HFFc6 (cell line): ENCODE measurements around the gene USF2. TPM values are rescaled to one million over a fixed set of nuclear protein-coding genes. Genes with fewer than 3 reads are reported as not detected.

ENCODE experiments used
- DNase-seq: peaks from one replicate; pipeline ENCODE4 v3.0.0-alpha.2; 2018
- H3K27ac Mint-ChIP-seq: 2 replicates; pipeline ENCODE4 v1.8.0; 2020; ENCODE audit warnings: mild to moderate bottlenecking, mixed read lengths
- H3K27me3 Mint-ChIP-seq: 2 replicates; pipeline ENCODE4 v1.8.0; 2021; ENCODE audit warnings: mild to moderate bottlenecking, moderate library complexity, mixed read lengths; ENCODE audit not compliant: insufficient read depth
- H3K36me3 Mint-ChIP-seq: 2 replicates; pipeline ENCODE4 v1.8.0; 2021; ENCODE audit warnings: low read depth, mixed read lengths
- H3K4me1 Mint-ChIP-seq: 2 replicates; pipeline ENCODE4 v1.8.0; 2020; ENCODE audit warnings: low read depth, mixed read lengths
- H3K4me3 Mint-ChIP-seq: 2 replicates; pipeline ENCODE4 v1.8.0; 2020; ENCODE audit warnings: mild to moderate bottlenecking, moderate library complexity, mixed read lengths
- H3K9me3 Mint-ChIP-seq: 2 replicates; pipeline ENCODE4 v1.8.0; 2020; ENCODE audit warnings: mild to moderate bottlenecking, mixed read lengths
- total RNA-seq, 6 experiments: library from RNA; stranded (reverse); fragmentation: NEBNext Ultra II Directional; extraction: Animal tissue kit (Norgen Biotek cat#: 25700); gene quantifications; 2 replicates in 1 of 6; 3 replicates in 5 of 6; pipeline ENCODE4 v1.2.3, GENCODE V29; 2021
- TF ChIP-seq, protein P1 (sequence below): fragments of 200-600 bp; sonication (generic); IDR thresholded peaks from 2 replicates; pipeline ENCODE4 v1.5.0; 2021; ENCODE audit warnings: antibody characterized with exemption, mild to moderate bottlenecking

Gene USF2
- total RNA-seq, 6 experiments from 2014 or later, result 66.0 to 78.1 (median 71.4) TPM

DNA sequence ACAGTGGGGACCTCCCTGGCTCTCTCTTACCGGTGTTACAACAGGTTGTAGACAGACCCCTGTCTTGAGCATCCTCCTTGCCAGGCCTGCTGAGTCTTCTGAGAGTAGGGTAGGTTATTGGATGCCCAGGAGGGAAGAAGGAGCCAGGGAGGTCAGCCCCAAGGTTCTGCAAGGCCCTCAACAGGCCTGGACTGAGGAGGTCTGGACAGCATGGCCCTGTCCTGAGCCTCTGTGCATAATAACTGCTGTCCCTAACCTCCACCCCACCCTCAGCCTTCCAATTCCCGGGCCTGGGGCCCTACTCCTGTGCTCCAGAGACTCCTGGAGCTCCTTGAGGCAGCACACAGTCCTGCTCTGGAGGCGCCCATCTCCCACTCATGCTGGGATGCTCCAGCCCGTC, 60.6 kb downstream of the USF2 start:
- no peak overlapping the region for H3K27ac Mint-ChIP-seq
- peaks cover 57% of the 10 kb centered on the region for H3K27me3 Mint-ChIP-seq
- H3K4me1 Mint-ChIP-seq, result no peaks in the 10 kb centered on the region
- no peaks in the 10 kb centered on the region for H3K36me3 Mint-ChIP-seq
- H3K9me3 Mint-ChIP-seq, result no peaks in the 10 kb centered on the region
- no peak for DNase-seq
- TF ChIP-seq, protein P1, sequence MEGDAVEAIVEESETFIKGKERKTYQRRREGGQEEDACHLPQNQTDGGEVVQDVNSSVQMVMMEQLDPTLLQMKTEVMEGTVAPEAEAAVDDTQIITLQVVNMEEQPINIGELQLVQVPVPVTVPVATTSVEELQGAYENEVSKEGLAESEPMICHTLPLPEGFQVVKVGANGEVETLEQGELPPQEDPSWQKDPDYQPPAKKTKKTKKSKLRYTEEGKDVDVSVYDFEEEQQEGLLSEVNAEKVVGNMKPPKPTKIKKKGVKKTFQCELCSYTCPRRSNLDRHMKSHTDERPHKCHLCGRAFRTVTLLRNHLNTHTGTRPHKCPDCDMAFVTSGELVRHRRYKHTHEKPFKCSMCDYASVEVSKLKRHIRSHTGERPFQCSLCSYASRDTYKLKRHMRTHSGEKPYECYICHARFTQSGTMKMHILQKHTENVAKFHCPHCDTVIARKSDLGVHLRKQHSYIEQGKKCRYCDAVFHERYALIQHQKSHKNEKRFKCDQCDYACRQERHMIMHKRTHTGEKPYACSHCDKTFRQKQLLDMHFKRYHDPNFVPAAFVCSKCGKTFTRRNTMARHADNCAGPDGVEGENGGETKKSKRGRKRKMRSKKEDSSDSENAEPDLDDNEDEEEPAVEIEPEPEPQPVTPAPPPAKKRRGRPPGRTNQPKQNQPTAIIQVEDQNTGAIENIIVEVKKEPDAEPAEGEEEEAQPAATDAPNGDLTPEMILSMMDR, result no peak
- no peak overlapping the region for H3K4me3 Mint-ChIP-seq

Other genes with a start within 250 kb of the USF2 start
- gene SCN1B, start 238.5 kb upstream of the USF2 start, total RNA-seq, result 10 to 100 TPM in 4 of 6 experiments, 1 to 10 TPM in 2; 6.8 to 14.2 (median 12.6) TPM
- gene HPN, start 227.2 kb upstream of the USF2 start, total RNA-seq, result not detected
- not detected for gene FXYD3, start 153.1 kb upstream of the USF2 start, total RNA-seq
- under 1 TPM in 5 of 6 experiments, not detected in 1; 0.08 to 0.17 (median 0.10) TPM for gene LGI4, start 133.9 kb upstream of the USF2 start, total RNA-seq
- 1 to 10 TPM in 4 of 6 experiments, under 1 TPM in 1, not detected in 1; 0.92 to 2.7 (median 2.1) TPM for gene FXYD1, start 130.1 kb upstream of the USF2 start, total RNA-seq
- under 1 TPM in 3 of 6 experiments, not detected in 3; 0.32 to 0.87 (median 0.68) TPM for gene FXYD7, start 125.7 kb upstream of the USF2 start, total RNA-seq
- gene FXYD5, start 114.2 kb upstream of the USF2 start, total RNA-seq, result 100 to 1,000 TPM; 317 to 417 (median 353) TPM
- gene FAM187B, start 40.2 kb upstream of the USF2 start, total RNA-seq, result not detected
- 1 to 10 TPM; 1.7 to 3.3 (median 2.3) TPM for gene LSR, start 20.0 kb upstream of the USF2 start, total RNA-seq
- gene HAMP, start 13.6 kb downstream of the USF2 start, total RNA-seq, result not detected
- not detected for gene MAG, start 23.2 kb downstream of the USF2 start, total RNA-seq
- under 1 TPM in 4 of 6 experiments, not detected in 2; 0.24 to 0.59 (median 0.57) TPM for gene CD22, start 60.2 kb downstream of the USF2 start, total RNA-seq
- not detected for gene FFAR1, start 78.9 kb downstream of the USF2 start, total RNA-seq
- gene FFAR3, start 89.5 kb downstream of the USF2 start, total RNA-seq, result not detected
- not detected for gene GPR42, start 102.1 kb downstream of the USF2 start, total RNA-seq
- not detected for gene FFAR2, start 179.3 kb downstream of the USF2 start, total RNA-seq
- not detected for gene KRTDAP, start 221.5 kb downstream of the USF2 start, total RNA-seq
- gene DMKN, start 244.7 kb downstream of the USF2 start, total RNA-seq, result under 1 TPM in 3 of 6 experiments, not detected in 3; 0.27 to 0.75 (median 0.73) TPM